Mucosa of rectum (tissue), 2 donors: ENCODE measurements around the gene CLDN14.

Experiments used
- H3K27ac ChIP-seq, 2 donors: one replicate each; pipeline ENCODE4 v1.7.0; 2013; ENCODE audit warnings: inconsistent platforms in 2 of 2, low read depth in 2 of 2, low read length in 2 of 2
- H3K27me3 ChIP-seq, 2 donors: one replicate each; pipeline ENCODE4 v1.7.0; 2013; ENCODE audit warnings: low read length in 2 of 2; ENCODE audit not compliant: control insufficient read depth in 2 of 2, insufficient read depth in 2 of 2
- H3K36me3 ChIP-seq, 2 donors: one replicate each; pipeline ENCODE4 v1.7.0; 2013; ENCODE audit warnings: low read length in 2 of 2; ENCODE audit not compliant: control insufficient read depth in 2 of 2, insufficient read depth in 2 of 2
- H3K4me1 ChIP-seq, 2 donors: one replicate each; pipeline ENCODE4 v1.7.0; 2013; ENCODE audit warnings: low read length in 2 of 2, mild to moderate bottlenecking in 1 of 2; ENCODE audit not compliant: control insufficient read depth in 2 of 2, insufficient read depth in 2 of 2
- H3K4me3 ChIP-seq, 2 donors: one replicate each; pipeline ENCODE4 v1.7.0; 2013; ENCODE audit warnings: low read length in 2 of 2
- H3K9ac ChIP-seq, 2 donors: one replicate each; pipeline ENCODE4 v1.7.0; 2013; ENCODE audit warnings: low read length in 2 of 2, low read depth in 1 of 2, mild to moderate bottlenecking in 1 of 2
- H3K9me3 ChIP-seq, 2 donors: one replicate each; pipeline ENCODE4 v1.7.0; 2013; ENCODE audit warnings: low read length in 2 of 2; ENCODE audit not compliant: control insufficient read depth in 2 of 2
- donor health status: healthy.
- donor health status: Normal muscosa, but diverticular disease.

CLDN14 gene

GRCh38 chr21:36427502-36427901 lies 52.4 kb downstream of the CLDN14 start:
- H3K9ac ChIP-seq: no peak overlapping the region

GRCh38 chr21:36425286-36425685 lies 54.6 kb downstream of the CLDN14 start:
- H3K9ac ChIP-seq: no peak overlapping the region
- H3K9me3 ChIP-seq: no peaks in the 10 kb centered on the region
- no peaks in the 10 kb centered on the region for H3K4me1 ChIP-seq
- no peak overlapping the region for H3K27ac ChIP-seq
- no peaks in the 10 kb centered on the region for H3K27me3 ChIP-seq
- no peak overlapping the region for H3K4me3 ChIP-seq
- H3K36me3 ChIP-seq: no peaks in the 10 kb centered on the region

More at GRCh38 chr21:36427502-36427901, 52.4 kb downstream of the CLDN14 start:
- Histone ChIP-seq H3K4me1 (no peaks in the 10 kb centered on the region), H3K27ac (no peak overlapping the region), H3K27me3 (no peaks in the 10 kb centered on the region), H3K4me3 (no peak overlapping the region), H3K9me3 (no peaks in the 10 kb centered on the region), H3K36me3 (no peaks in the 10 kb centered on the region)

- no peak overlapping the region for H3K9ac ChIP-seq
- H3K4me3 ChIP-seq: no peak overlapping the region
- no peaks in the 10 kb centered on the region for H3K36me3 ChIP-seq
- no peak overlapping the region for H3K27ac ChIP-seq
- H3K4me1 ChIP-seq: no peaks in the 10 kb centered on the region
- H3K9me3 ChIP-seq: no peaks in the 10 kb centered on the region
- no peaks in the 10 kb centered on the region for H3K27me3 ChIP-seq
These were observed 55.3 kb downstream of the CLDN14 start for GRCh38 chr21:36424592-36424991.

- Histone ChIP-seq H3K9ac (no peak overlapping the region), H3K27ac (no peak overlapping the region), H3K4me1 (no peaks in the 10 kb centered on the region), H3K27me3 (no peaks in the 10 kb centered on the region), H3K4me3 (no peak overlapping the region), H3K36me3 (no peaks in the 10 kb centered on the region), H3K9me3 (no peaks in the 10 kb centered on the region)
These were observed 56.0 kb downstream of the CLDN14 start for GRCh38 chr21:36423771-36424433.

- Histone ChIP-seq H3K9ac (no peak overlapping the region), H3K36me3 (no peaks in the 10 kb centered on the region), H3K27me3 (no peaks in the 10 kb centered on the region), H3K27ac (no peak overlapping the region), H3K4me3 (no peak overlapping the region), H3K4me1 (no peaks in the 10 kb centered on the region), H3K9me3 (no peaks in the 10 kb centered on the region)
These were observed 57.4 kb downstream of the CLDN14 start for GRCh38 chr21:36422279-36423098.

- Histone ChIP-seq H3K9ac (no peak overlapping the region), H3K4me1 (no peaks in the 10 kb centered on the region), H3K27ac (no peak overlapping the region), H3K27me3 (no peaks in the 10 kb centered on the region), H3K4me3 (no peak overlapping the region), H3K36me3 (no peaks in the 10 kb centered on the region), H3K9me3 (no peaks in the 10 kb centered on the region)
These were observed 59.2 kb downstream of the CLDN14 start for GRCh38 chr21:36420571-36421339.

GRCh38 chr21:36419996-36420395 lies 59.9 kb downstream of the CLDN14 start:
- Histone ChIP-seq H3K4me1 (no peaks in the 10 kb centered on the region), H3K4me3 (no peak overlapping the region), H3K27ac (no peak overlapping the region)

GRCh38 chr21:36419241-36419640 lies 60.7 kb downstream of the CLDN14 start:
- H3K27ac ChIP-seq: no peak overlapping the region
- no peaks in the 10 kb centered on the region for H3K4me1 ChIP-seq
- no peaks in the 10 kb centered on the region for H3K36me3 ChIP-seq

More at GRCh38 chr21:36419996-36420395, 59.9 kb downstream of the CLDN14 start:
- Histone ChIP-seq H3K27me3 (no peaks in the 10 kb centered on the region), H3K9me3 (no peaks in the 10 kb centered on the region), H3K9ac (no peak overlapping the region), H3K36me3 (no peaks in the 10 kb centered on the region)

GRCh38 chr21:36415375-36415774 lies 64.5 kb downstream of the CLDN14 start:
- Histone ChIP-seq H3K4me1 (no peaks in the 10 kb centered on the region), H3K9ac (no peak overlapping the region), H3K4me3 (no peak overlapping the region), H3K27ac (no peak overlapping the region), H3K36me3 (peaks cover 0 to 6% of the 10 kb centered on the region in 2 donors), H3K27me3 (no peaks in the 10 kb centered on the region), H3K9me3 (no peaks in the 10 kb centered on the region)

More at GRCh38 chr21:36419241-36419640, 60.7 kb downstream of the CLDN14 start:
- Histone ChIP-seq H3K9ac (no peak overlapping the region), H3K9me3 (no peaks in the 10 kb centered on the region), H3K4me3 (no peak overlapping the region), H3K27me3 (no peaks in the 10 kb centered on the region)

- Histone ChIP-seq H3K4me1 (no peaks in the 10 kb centered on the region), H3K4me3 (no peak overlapping the region), H3K27ac (no peak overlapping the region), H3K27me3 (no peaks in the 10 kb centered on the region), H3K9ac (no peak overlapping the region), H3K9me3 (no peaks in the 10 kb centered on the region), H3K36me3 (peaks cover 0 to 6% of the 10 kb centered on the region in 2 donors)
These were observed 67.0 kb downstream of the CLDN14 start for GRCh38 chr21:36412916-36413315.
